HG03159 (cell line): Measurements from ENCODE around the gene CPA4.

Experiments
- ATAC-seq: cut with Tn5 transposase; IDR thresholded peaks from one replicate; pipeline ENCODE4 v1.9.1; 2021; ENCODE audit warnings: mild to moderate bottlenecking, moderate library complexity; ENCODE audit not compliant: unreplicated experiment

Gene CPA4

DNA sequence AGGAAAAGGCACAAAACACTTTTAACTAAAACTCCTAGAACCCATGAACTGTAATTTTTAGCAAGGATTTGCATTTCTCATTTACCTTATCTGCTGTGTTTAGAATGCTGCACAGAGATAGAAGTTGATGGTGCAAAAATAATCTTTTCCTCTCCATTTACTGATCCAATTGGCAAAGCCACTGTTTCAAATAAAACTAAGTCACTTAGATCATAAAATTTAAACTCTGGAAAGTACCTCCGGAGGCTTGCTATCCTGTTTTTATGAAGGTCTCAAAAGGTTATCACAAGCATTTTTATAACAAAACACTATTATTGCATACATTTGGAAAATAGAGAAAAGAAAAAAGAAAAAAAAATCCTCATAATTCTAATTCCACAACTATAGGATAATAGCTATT is 18.7 kb upstream of the CPA4 start:
- no peak for ATAC-seq

DNA sequence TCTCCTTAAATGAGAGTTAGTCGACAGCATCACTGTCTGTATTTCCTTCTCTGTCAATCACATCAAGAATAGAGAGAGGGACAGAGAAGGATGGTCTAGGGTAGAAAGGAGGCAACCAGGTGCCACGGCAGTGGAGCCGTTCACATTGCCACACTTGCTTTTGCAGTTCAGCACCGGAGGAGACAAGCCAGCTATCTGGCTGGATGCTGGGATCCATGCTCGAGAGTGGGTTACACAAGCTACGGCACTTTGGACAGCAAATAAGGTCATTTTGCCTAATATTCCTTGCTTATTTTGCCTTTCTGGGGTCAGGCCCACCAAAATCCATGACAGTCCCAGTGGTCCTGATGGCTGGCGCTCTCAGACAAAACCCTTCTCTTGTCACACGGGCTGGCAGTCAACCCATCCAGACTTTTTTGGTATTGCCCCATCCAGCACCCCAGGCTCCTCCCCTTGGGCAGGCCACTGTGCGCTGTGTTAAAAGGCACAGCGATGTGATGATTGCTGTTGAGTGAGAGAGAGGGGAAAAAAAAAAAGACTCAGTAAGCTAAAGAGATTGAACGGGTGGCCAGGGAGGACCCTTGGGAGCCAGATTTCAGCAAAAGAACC is 17.9 kb upstream of the CPA4 start:
- ATAC-seq = no peak

DNA sequence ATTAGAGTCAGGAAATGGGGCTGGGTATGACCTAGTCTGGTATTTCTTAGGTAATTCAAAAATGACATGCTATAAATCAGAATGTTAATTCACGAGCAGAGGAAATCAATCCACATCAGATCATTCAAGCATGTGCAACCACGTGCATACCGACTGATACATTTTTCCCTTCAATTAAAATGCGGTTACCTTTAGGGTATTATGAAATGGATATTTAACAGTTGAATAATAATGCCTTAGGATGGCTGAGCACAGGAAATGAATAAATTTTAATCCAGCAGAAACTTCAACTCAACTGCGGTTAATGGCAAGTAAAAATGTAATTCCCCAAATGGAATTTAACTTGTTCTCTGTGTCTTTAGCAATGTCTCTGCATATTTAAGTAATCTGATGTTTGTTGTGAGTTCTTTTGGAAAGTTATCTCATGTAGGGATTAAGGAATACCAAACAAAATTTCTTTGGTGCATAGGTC is 17.1 kb upstream of the CPA4 start:
- ATAC-seq = no peak

DNA sequence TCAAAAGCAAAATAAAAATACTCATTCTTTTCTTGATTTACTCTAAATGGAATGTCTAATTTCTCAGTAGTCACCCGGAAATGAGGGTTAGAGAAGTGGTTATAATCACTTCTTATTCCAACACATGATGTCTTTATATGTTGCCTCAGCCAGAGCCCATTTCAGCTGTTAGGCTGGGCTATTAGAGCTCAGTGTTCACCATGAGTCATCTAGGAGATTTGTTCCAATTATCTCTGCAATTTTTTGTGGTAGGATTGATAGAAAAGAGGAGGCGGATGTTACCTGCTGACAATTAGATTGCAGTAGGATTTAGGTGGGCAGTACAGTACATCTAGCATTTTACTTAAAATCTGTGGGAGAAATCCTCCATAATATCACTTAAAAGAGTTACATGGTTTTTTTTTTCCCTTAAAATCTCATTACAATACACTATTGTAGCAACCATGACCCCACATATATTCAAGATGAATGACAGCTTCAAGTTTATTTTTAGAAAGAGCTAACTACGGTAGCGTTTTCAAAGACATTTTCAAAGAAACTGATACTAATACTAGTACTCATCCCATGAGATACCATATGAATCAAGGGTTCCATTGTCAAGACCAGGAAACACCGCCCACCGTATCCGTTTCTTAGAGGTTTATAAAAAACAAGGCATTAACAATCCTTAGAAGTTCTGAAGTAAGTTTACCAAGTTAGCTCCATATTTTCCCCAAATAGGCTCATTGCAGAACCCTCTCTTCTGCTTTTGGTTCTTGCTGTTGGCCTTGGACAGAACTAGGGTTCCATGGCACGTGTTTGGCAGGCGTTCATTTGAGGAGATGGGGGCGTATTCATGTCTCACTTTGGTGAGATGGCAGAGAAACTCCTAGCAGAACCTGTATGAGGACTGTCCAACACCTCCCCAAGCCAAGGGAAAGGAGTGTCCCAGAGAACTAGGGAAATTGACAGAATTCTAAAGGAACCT is 15.9 kb upstream of the CPA4 start:
- ATAC-seq = no peak

DNA sequence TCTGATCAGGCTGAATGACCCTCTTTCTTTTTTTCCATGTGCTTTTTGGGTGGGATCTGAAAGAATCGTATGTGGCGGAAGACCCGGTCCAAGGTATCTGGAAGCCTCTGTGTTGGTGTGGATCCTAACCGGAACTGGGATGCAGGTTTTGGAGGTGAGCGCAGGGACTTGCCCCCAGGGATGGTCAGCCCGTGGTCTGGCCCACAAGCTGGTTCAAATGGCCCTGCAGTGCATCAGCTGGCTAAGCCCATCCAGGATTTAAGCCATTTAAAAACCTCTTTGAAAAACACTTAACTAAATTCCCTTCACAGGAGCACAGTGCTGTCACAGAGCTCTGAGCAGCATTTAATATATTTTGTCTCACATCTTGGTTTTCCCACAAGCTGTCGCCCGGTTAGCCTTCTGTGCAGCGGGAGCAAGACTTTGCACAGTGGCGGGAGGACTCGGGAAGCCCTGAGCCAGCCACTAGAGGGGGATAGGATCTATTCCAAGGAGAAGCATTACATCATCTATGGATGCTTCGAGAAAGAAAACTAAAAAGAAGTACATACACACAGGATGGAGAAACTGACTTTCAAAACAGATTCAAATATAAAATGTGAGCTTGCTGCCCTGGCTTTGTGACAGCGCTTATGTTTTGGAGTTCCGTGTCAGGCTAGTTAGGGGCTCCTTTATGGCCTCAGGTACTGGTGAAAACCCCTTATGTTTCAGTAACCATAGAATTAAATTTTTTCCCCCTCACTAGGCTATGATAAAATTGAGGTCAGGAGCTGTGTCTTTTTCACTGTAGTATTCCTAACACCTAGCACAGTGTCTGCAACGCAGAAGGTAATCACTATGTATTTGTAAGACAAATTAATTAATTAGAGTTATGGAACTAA is 15.0 kb upstream of the CPA4 start:
- ATAC-seq = no peak

DNA sequence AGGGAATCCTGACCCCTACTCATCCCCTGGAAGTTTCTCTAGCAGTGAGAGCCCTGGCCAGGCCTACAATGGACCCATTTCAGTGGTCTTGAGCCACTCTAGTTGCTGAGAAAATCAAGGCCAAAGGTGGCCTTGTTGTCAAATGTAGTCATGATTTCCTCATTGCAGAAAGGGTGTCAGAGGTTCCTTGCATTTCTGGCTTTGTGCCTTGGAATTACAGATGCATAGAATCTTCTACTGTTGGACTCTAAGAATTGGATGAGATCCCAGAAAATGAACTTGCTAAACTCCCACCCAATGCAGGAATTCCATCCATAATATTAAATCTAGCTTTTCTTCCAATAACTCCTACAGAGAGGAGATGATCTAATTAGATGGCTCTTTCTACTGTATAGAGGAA is 14.1 kb upstream of the CPA4 start:
- no peak for ATAC-seq

DNA sequence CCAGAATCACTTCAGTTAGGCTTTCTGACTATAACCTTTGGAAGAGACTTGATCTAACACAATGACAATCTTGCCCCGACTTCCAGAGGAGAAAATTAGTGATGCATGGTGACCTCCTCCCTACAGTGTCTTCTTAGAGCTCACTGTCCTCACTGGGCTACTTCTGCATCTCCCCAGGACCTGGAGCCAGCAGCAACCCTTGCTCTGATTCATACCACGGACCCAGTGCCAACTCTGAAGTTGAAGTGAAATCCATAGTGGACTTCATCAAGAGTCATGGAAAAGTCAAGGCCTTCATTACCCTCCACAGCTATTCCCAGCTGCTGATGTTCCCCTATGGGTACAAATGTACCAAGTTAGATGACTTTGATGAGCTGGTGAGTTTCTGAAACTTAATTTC is 13.7 kb upstream of the CPA4 start:
- no peak for ATAC-seq

DNA sequence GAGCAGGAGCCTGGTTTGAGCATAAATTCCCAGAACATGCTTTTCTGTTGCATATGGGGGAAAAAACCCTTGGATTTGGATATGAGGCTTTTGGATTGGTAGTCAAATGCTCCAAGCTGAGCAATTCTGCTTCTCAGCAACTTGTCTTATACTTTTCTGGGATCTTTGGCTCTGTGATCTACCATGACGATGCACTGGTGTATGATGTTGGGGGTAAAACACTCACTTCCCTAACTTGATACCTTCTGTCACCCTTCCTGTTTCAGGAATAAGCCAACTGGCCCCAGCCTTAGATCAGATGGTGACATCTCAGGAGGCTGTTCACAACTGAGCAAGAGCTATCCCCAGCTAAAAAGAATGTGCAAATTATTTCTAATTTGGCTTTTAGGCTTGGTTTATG is 13.1 kb upstream of the CPA4 start:
- no peak for ATAC-seq

DNA sequence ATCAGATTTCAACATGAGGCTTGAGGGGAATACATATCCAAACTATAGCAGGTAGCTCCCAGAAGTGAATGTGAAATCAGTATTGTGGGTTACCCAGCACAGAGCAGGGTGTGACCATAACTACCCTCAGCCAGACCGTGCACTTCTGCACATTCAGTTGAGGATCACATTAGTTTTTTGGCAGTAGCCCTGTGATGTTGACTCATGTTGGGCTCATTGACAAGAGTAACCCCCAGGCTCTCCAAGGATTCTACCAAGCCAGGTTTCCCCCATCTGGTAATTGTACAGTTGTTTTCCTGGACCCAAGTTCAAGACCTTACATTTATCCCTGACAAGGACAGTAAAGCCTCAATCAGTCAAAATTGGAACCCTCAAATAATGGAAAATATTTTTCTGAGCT is 11.7 kb upstream of the CPA4 start:
- no peak for ATAC-seq

DNA sequence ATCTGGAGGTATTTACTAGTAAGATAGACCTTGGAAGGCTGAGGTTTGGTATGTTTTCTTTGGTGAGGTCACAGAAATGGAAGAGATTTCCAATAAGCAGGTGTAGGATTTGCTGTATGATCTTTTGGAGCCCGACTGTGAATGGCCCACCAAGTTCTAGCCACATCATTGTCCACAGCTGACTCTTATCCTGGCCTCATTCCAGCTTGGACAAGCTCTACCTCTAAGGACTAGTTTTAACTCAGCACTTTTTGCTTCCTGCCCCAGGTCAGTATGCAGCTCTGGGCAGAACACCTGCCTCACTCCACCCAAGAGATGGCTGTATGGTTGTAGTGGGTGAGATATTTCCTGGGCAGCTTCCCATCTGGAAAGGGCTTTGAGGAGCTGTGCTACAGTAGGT is 6.1 kb upstream of the CPA4 start:
- ATAC-seq = no peak

DNA sequence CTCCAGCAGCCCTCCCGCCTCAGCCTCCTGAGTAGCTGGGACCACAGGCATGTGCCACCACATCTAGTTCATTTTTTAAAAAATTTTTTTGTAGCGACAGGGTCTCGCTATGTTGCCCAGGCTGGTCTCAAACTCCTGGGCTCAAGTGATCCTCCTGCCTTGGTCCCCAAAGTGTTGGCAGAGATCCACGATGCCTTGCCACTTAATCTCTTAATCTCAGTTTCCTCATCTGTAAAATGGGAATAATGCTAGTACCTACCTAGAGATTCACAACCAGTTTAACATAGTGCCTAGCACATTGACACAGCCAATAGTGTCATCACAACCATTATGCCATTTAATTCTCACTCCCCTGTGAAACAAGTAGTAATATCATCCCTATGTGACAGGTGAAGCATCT is 4.8 kb upstream of the CPA4 start:
- ATAC-seq = no peak

DNA sequence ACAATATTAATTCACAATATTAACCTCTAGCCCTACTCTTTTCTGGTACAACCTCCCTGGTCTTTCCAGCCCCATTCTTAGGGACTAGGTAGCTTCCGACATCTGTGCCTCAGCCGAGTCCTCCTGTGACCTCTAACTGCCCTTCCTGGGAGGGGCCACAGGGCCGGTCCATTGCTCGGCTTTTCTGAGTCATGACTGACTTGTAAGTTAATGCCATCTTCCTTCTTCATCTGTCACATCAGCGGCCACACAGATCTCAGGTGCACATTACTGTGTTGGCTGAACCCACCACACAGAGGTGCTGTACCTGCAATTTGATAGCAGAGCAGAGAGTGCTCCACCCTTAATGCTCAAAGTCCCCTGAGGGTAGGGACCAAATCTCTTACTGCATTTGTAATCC is 4.1 kb upstream of the CPA4 start:
- ATAC-seq = no peak

DNA sequence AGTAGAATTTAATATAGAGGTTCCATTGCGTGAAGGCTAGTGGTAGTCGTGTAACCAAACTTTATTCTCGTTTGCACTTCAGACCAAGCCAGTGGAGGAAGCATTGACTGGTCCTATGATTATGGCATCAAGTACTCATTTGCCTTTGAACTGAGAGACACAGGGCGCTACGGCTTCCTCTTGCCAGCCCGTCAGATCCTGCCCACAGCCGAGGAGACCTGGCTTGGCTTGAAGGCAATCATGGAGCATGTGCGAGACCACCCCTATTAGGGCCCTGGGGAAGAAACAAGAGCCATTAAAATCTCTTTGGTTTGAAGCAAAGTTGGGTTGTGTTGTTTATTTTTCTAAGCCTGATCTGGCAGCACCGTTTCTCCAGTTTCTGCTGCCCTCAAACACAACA is 3.5 kb upstream of the CPA4 start:
- ATAC-seq = no peak

DNA sequence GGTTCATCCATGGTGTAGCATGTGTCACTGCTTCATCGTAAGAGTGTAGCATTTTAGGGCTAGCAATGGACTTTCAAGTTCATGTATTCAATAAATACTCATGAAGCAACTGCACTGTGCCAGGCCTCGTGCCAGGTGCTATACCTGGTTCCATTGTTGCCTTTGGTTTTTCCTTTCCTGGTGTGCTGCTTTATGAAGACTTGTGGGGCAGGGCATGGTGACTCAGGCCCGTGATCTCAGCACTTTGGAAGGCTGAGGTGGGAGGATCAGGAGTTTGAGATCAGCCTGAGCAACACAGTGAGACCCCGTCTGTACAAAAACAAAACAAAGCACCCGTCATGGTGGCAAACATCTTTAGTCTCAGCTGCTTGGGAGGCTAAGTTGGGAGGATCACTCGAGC is 2.2 kb upstream of the CPA4 start:
- no peak for ATAC-seq

DNA sequence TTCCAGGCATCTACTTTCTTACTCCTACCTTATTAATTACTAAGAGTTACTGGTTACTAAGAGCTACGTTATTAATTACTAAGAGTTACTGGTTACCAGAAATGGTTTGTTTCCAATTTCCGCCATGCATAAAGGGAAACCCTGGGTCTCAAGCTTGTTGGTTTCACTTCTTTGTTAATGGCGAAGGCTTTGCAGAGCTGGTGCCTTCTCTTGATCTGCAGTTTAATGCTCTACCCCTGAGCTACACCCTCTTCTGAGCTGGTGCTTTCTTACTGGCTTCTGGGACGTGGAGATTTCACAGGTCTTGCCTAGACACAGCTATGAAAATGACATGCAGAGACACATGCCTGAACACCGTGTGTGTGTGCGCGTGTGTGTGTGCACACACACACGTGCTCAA is 560 bp downstream of the CPA4 start:
- peak; percentile 69 for ATAC-seq

DNA sequence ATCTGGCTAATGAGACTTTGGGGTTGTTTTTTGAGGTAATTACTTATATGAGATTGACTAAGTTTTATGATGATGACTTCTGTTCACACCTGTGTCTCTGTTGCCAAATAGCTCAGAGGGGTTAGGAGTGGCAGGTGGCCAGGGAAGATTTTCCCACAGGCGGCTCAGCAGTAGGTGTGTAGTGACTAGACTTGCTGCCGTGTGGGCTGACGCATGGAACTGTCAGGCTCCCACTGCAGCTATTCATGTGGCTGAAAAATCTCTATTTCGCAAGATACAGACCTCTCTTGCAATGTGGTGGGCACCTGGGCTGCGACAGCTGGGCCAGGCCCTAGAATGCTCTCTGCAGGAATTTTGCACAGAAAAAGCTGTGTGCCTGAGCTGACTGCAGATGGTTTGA is 1.4 kb downstream of the CPA4 start:
- ATAC-seq = no peak

DNA sequence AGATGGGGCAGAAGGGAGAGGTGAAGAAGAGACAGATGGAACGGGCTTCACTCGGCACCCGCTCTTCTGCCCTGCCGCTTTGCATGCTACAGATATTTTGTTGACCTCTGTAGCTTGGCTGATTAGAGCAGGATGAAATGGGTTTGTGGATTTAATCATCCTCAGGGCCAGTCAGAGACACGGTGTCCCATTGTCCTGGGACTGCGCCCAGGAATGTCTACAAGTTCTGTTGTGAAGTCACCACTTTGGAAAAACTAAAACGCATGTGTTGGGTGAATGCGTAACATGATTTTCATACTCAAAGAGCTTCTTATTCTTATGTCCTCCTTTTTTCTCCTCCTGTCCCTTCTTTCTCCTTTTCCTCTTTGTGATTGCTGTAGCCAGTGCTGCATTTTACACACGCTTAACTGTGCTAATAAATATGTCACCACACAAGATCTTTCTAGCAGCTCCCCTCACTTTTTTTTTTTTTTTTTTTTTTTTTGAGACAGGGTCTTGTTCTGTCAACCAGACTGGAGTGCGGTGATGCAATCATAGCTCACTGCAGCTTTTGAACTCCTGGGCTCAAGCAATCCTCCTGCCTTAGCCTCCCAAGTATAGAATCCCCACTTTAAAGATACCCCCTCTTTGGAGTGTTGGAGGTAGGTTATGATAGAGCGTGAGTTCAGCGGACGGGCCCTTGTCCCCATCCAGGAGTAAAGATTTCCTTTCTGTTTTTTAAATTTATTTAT is 3.4 kb downstream of the CPA4 start:
- ATAC-seq = no peak

DNA sequence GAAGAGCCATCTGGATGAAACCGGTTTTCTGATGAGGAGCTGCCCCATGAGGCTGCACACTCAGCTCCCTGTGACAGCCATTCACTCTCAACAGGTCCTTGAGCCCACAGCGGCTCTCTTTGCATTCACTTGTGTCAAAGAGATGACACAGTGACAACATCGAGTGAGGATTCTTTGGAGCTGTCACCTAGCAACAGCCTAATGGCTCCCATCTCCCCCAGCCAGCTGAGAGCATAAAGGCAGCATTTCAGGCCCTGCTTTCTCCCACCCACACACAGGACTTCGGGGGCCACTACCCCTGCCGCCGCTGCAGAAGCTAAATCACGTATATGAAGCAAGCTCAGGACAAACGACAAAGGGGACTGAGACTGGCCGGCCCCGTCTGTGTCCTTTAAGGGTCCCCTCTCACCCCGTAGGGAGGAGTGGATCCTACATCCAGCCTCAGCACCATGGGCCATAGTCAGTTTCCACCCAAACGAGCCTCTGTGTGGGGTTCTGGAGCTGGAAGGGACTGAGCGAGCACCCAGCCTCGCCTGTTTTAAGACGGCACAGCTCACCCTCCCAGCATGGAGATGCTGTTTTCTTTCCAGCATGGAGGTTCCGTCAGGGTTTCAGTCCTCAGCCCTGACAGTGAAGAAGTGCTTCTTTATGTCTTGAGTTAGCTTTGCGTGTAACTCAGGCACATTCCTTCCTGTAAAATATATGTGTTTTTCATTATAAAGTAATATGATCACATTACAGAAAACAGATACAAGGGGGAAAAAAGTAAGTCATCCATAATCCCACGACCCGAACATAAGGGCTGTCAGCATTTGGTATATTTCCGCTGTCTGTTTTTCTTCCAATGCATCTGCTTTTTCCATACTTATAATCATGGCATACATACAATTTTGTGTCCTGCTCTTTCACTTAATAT is 4.9 kb downstream of the CPA4 start:
- ATAC-seq = no peak

DNA sequence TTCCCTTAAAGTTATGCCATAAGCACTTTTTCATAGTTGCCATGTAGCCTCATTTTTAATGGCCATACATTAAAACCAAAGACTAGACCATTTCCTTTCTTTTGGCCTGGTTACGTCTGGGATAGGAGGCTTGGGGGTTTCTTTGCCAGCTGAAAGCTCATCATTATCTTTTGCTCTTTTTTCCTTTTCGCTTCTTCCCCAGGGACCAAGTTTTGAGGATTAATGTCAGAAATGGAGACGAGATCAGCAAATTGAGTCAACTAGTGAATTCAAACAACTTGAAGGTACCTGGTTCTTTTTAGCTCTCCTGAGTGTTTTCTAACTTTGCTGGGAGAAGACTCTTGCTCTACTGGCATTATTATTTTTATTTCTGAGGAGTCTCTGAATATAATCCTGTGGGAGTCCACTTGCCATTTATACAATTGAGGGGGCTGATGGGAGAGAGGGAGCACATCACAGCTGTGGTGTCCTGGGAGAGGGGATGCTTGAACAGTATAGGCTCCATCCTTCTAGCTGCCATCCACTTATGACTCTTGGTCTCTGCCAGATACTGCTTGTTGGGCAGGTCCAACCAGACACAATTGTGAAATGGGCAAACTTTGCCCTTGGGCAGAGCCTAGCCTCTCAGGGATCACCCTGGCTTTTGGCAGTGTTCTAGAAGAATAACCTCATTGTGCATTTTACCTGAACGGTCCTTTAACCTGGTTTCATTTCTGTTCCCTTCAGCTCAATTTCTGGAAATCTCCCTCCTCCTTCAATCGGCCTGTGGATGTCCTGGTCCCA is 5.8 kb downstream of the CPA4 start:
- ATAC-seq = no peak
